Gastrocnemius medialis (tissue), 4 donors: ENCODE measurements around the gene IGF2BP2. TPM values are rescaled to one million over a fixed set of nuclear protein-coding genes. Genes with fewer than 3 reads are reported as not detected.
"Not testable (repeated sequence)": the region's sequence is repeated elsewhere in the genome, so short reads cannot be mapped to it uniquely, and the experiment has no call there.

ENCODE experiments used
- ATAC-seq, 2 donors: fragments of 150-250 bp; one replicate each; pipeline ENCODE4 v1.9.1; 2016
- DNase-seq, 2 donors: peaks; one replicate each; pipeline ENCODE4 v3.0.0-alpha.2; 2019
- H3K27ac ChIP-seq, 4 donors: fragments of 200-600 bp; sonication (generic); 1 replicate in 1 of 4; 2 replicates in 3 of 4; pipeline ENCODE4 v1.5.1; 2016 to 2018; ENCODE audit warnings: mild to moderate bottlenecking in 2 of 4, moderate library complexity in 1 of 4
- H3K27me3 ChIP-seq, 3 donors: fragments of 200-600 bp; sonication (generic) in 2 of 3; 1 replicate in 1 of 3; 2 replicates in 2 of 3; pipeline versions ENCODE4 v1.5.1 to v1.6.0; 2016 to 2019; ENCODE audit warnings: mild to moderate bottlenecking in 1 of 3, moderate library complexity in 1 of 3
- H3K36me3 ChIP-seq, 2 donors: fragments of 200-600 bp; sonication (generic) in 1 of 2; one replicate each; pipeline ENCODE4 v1.5.1; 2017 to 2018
- H3K4me1 ChIP-seq, 2 donors: fragments of 200-600 bp; sonication (generic) in 1 of 2; one replicate each; pipeline ENCODE4 v1.5.1; 2016 to 2017; ENCODE audit warnings: mild to moderate bottlenecking in 2 of 2
- H3K4me3 ChIP-seq, 4 donors: fragments of 200-600 bp; sonication (generic) in 3 of 4; 1 replicate in 1 of 4; 2 replicates in 3 of 4; pipeline ENCODE4 v1.5.1; 2016 to 2019; ENCODE audit warnings: mild to moderate bottlenecking in 2 of 4
- H3K9me3 ChIP-seq, 3 donors: fragments of 200-600 bp; sonication (generic) in 2 of 3; 1 replicate in 1 of 3; 2 replicates in 2 of 3; pipeline ENCODE4 v1.5.1; 2016 to 2019
- POLR2A ChIP-seq, 2 donors: fragments of 450-650 bp; IDR thresholded peaks; one replicate each; pipeline ENCODE4 v1.6.1; 2017; ENCODE audit warnings: antibody characterized with exemption in 2 of 2, mild to moderate bottlenecking in 2 of 2, moderate library complexity in 2 of 2
- in situ Hi-C, 4 donors: fragments of 200-750 bp; cut with MboI; loops; one replicate each; pipeline versions ENCODE4 v1.15.0 to v1.8.0; 2017; ENCODE audit warnings: low sequenced_read_pairs in 4 of 4
- intact Hi-C: fragments of 100-400 bp; cut with DNase I; formaldehyde crosslinking; loops from one replicate; pipeline ENCODE4 v1.15.1; 2023; ENCODE audit warnings: low total_unique reads
- total RNA-seq, 4 donors: library from RNA; depleted of rRNA; stranded (reverse); fragments of >200 nt; gene quantifications; one replicate each; pipeline versions ENCODE4 v1.1.0 to v1.2.3, GENCODE V29; 2016
- TF ChIP-seq, protein P1 (sequence below), 5 experiments: fragments of 450-650 bp in 3 of 5; fragments of 200-600 bp in 2 of 5; sonication (generic) in 2 of 5; IDR thresholded peaks in 4 of 5; conservative IDR thresholded peaks in 1 of 5; 1 replicate in 4 of 5; 2 replicates in 1 of 5; pipeline ENCODE4 v1.5.1; 2016 to 2019; ENCODE audit warnings: antibody characterized with exemption in 5 of 5, mild to moderate bottlenecking in 3 of 5, moderate library complexity in 3 of 5

Gene IGF2BP2
- total RNA-seq, 4 donors from 2014 or later = 0.97 to 6.3 (median 1.7) TPM

DNA sequence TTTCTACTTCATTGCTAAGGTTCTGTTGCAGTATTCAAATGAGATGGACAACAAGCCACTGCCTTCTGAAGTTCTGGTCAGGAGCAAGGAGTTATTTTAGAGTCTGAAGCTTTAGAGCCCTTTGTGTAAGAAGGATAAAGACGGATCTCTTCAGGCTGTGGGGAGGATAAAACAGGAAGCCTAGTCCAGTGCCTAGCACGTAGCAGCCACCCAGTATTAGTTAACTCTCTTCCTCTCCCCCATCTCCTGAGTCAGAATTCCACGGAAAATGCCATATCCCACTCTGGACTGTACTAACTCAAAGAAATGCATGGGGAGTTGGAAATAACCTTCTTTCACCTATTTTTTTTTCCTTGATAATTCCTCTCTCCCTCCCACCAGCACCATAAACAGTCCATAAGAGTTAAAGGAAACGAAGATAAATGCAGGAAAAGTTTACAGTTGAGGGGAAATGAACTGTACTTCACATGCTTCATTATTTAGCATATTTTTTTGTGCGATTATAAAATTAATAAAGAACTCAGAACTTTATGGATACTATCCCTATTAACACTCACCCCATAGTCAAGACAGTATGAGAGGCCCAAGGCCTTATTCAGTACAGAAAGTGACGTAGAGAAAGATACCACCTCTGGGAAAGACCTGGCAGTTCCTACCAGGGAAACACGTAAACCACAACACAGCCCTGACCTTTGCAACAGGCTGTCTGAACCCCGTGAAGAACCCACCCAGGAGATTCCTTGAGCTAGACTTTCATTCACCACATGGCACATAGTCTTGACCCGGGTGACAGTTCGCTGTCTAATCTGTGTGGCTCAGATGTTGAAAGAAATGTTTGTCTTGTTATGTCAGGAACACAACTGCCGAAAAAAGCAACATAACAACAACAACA is 9.2 kb downstream of the IGF2BP2 start:
- intact Hi-C loops (no loop called here), in situ Hi-C loops (no loop called here)
- H3K4me3 ChIP-seq = no peak overlapping the region
- no peaks in the 10 kb centered on the region for H3K36me3 ChIP-seq
- no peaks in the 10 kb centered on the region for H3K4me1 ChIP-seq
- TF ChIP-seq, protein P1, sequence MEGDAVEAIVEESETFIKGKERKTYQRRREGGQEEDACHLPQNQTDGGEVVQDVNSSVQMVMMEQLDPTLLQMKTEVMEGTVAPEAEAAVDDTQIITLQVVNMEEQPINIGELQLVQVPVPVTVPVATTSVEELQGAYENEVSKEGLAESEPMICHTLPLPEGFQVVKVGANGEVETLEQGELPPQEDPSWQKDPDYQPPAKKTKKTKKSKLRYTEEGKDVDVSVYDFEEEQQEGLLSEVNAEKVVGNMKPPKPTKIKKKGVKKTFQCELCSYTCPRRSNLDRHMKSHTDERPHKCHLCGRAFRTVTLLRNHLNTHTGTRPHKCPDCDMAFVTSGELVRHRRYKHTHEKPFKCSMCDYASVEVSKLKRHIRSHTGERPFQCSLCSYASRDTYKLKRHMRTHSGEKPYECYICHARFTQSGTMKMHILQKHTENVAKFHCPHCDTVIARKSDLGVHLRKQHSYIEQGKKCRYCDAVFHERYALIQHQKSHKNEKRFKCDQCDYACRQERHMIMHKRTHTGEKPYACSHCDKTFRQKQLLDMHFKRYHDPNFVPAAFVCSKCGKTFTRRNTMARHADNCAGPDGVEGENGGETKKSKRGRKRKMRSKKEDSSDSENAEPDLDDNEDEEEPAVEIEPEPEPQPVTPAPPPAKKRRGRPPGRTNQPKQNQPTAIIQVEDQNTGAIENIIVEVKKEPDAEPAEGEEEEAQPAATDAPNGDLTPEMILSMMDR (IDR thresholded peaks at IDR 0.05 in 4 of 5, conservative IDR thresholded peaks at IDR 0.05 in 1 of 5) = no peak
- no peak for TF ChIP-seq POLR2A (IDR thresholded peaks at IDR 0.05)
- ATAC-seq = no peak
- no peaks in the 10 kb centered on the region for H3K9me3 ChIP-seq
- no peak for DNase-seq
- H3K27ac ChIP-seq = no peak overlapping the region
- H3K27me3 ChIP-seq = peaks cover 16 to 20% (median 19%) of the 10 kb centered on the region in 3 donors

DNA sequence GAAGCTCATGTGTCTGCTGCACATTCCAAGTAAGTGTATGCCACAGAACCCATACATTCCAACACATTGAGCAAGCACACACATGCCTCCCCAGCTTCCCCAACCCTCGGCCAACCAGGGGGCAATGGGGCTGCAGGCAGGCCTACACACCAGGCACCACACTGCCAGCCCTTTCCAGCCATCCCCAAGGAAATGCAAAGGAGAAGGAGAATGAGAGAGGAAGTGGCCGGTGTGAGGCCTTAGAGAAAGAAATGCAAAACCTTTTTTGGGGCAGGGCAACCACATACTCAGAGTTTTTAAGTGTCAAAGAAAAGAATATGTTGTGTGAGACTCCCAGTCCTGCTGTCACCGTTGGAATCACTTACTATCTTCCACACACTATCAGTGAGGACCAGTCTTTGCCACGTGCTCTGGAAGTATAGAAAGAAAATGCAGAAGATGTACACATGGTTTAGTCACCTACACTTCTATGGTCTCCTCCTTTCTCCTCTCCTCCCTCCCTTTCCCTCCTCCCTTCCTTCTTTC is 11.1 kb downstream of the IGF2BP2 start:
- Histone ChIP-seq H3K4me1 (no peaks in the 10 kb centered on the region), H3K27ac (no peak overlapping the region), H3K36me3 (no peaks in the 10 kb centered on the region), H3K4me3 (no peak overlapping the region), H3K9me3 (no peaks in the 10 kb centered on the region), H3K27me3 (peaks cover 7 to 11% (median 9%) of the 10 kb centered on the region in 3 donors)
- intact Hi-C loops = no loop called here
- TF ChIP-seq, protein P1 (IDR thresholded peaks at IDR 0.05 in 4 of 5, conservative IDR thresholded peaks at IDR 0.05 in 1 of 5) = no peak
- TF ChIP-seq POLR2A (IDR thresholded peaks at IDR 0.05) = no peak
- in situ Hi-C loops = no loop called here
- ATAC-seq (no peak), DNase-seq (no peak)

DNA sequence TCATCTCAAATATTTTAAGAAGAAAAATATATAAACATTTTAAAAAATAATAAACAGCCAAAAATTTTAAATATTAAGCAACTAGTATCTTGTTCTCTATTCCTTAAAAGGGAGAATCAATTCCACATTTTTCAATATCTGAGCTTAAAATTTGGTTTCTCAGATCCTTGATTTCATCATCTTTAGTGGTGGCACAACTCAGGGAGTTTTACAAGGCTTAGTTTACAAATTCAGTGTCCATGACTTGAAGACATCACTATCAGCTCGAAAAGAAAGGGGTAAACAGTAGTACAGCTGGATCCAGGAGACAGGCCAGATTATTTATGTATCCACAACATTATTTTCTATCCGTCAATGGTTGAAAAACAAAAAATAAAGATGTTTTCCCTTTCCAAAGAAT is 11.6 kb downstream of the IGF2BP2 start:
- TF ChIP-seq, protein P1 (IDR thresholded peaks at IDR 0.05 in 4 of 5, conservative IDR thresholded peaks at IDR 0.05 in 1 of 5) = no peak
- TF ChIP-seq POLR2A (IDR thresholded peaks at IDR 0.05) = no peak
- Histone ChIP-seq H3K27me3 (peaks cover 1 to 6% (median 5%) of the 10 kb centered on the region in 3 donors), H3K9me3 (no peaks in the 10 kb centered on the region), H3K4me3 (no peak overlapping the region), H3K27ac (no peak overlapping the region), H3K4me1 (no peaks in the 10 kb centered on the region), H3K36me3 (no peaks in the 10 kb centered on the region)
- no peak for ATAC-seq
- in situ Hi-C loops (no loop called here), intact Hi-C loops (no loop called here)
- DNase-seq = no peak

DNA sequence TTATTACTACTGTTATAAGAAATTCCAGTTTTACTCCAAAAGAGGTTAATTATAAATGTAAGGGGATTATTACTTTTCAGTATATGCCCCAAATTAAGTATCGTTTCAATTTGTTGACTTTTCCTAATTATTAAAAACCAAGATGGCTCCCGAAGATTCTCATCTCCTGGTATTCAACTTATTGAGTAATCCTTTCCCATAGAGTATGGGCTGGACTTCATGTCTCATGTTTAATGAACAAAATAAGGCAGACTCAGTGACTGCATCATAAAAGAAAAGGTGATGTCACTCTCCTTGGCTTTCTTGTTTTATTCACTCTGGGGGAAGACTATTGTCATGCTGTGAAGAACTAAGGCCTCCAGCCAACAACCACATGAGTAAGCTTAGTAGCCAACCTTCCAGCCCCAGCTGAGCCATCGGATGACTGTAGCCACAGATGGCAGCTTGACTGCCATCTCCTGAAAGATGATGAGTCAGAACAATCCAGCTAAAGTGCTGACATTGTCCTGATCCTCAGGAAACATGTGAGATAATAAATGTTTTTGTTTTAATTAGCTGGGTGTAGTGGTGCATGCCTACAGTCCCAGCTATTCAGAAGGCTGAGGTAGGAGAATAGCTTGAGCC is 17.3 kb downstream of the IGF2BP2 start:
- Histone ChIP-seq H3K27me3 (peaks cover 0 to 2% (median 0%) of the 10 kb centered on the region in 3 donors), H3K4me1 (no peaks in the 10 kb centered on the region), H3K9me3 (no peaks in the 10 kb centered on the region), H3K27ac (no peak overlapping the region), H3K4me3 (no peak overlapping the region), H3K36me3 (no peaks in the 10 kb centered on the region)
- ATAC-seq (no peak), DNase-seq (no peak)
- intact Hi-C loops (no loop called here), in situ Hi-C loops (no loop called here)
- TF ChIP-seq POLR2A (IDR thresholded peaks at IDR 0.05) = no peak
- TF ChIP-seq, protein P1 (IDR thresholded peaks at IDR 0.05 in 4 of 5, conservative IDR thresholded peaks at IDR 0.05 in 1 of 5) = no peak

DNA sequence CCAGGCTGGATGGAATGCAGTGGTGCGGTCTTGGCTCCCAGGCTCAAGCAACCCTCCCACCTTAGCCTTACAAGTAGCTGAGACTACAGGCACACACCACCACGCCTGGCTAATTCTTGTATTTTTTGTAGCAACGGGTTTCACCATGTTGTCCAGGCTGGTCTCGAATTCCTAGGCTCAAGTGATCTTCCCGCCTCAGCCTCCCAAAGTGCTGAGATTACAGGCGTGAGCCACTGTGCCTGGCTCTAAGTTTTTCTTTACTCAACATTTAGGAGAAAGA is 26.1 kb downstream of the IGF2BP2 start:
- DNase-seq, H3K27ac ChIP-seq, H3K27me3 ChIP-seq, ATAC-seq, H3K9me3 ChIP-seq, intact Hi-C loops, H3K4me1 ChIP-seq, in situ Hi-C loops, H3K36me3 ChIP-seq, H3K4me3 ChIP-seq: not testable (repeated sequence)
